K562 (cell line): ENCODE results near the gene BIRC6. TPM values are rescaled to one million over a fixed set of nuclear protein-coding genes. Genes with fewer than 3 reads are reported as not detected.

Experiments used
- ARNT ChIP-seq, 2 experiments: fragments of 450-650 bp; IDR thresholded peaks; 2 replicates each; pipeline ENCODE4 v1.6.1; 2016; ENCODE audit warnings: mild to moderate bottlenecking in 1 of 2
- BRD9 ChIP-seq: fragments of 450-650 bp; IDR thresholded peaks from 2 replicates; pipeline ENCODE4 v1.6.1; 2018; ENCODE audit warnings: low read depth; ENCODE audit not compliant: partially characterized antibody
- CEBPB ChIP-seq: fragments of 450-650 bp; IDR thresholded peaks from 2 replicates; pipeline ENCODE4 v1.6.1; 2016; ENCODE audit warnings: missing genetic modification characterization, missing compliant biosample characterization
- EP300 ChIP-seq: IDR thresholded peaks from 2 replicates; pipeline ENCODE4 v1.6.1; 2012; ENCODE audit warnings: low read length, improper control_type of control experiment
- NR4A1 ChIP-seq, 2 experiments: fragments of 250-450 bp in 1 of 2; fragments of 450-650 bp in 1 of 2; sonication (Bioruptor Pico) in 1 of 2; IDR thresholded peaks; 2 replicates each; pipeline versions ENCODE4 v1.4.0 to v1.6.1; 2016 to 2020; ENCODE audit warnings: mild to moderate bottlenecking in 2 of 2, missing compliant biosample characterization in 1 of 2, missing genetic modification characterization in 1 of 2, moderate library complexity in 1 of 2
- PREB ChIP-seq: sonication (generic); formaldehyde crosslinking; IDR thresholded peaks from 2 replicates; pipeline ENCODE4 v1.8.1; 2023; ENCODE audit warnings: mild to moderate bottlenecking, missing genetic modification reagents
- RBM14 ChIP-seq: fragments of 200-400 bp; formaldehyde crosslinking; IDR thresholded peaks from 2 replicates; pipeline ENCODE4 v1.6.1; 2018; ENCODE audit warnings: low read depth, mild to moderate bottlenecking, low read length, moderate library complexity, borderline replicate concordance; ENCODE audit not compliant: insufficient read depth
- TARDBP ChIP-seq: fragments of 450-650 bp; IDR thresholded peaks from 2 replicates; pipeline ENCODE4 v1.6.1; 2016
- TEAD4 ChIP-seq, 2 experiments: sonication (generic) in 1 of 2; formaldehyde crosslinking in 1 of 2; IDR thresholded peaks; 2 replicates each; pipeline versions ENCODE4 v1.6.1 to v1.8.0; 2012 to 2022; ENCODE audit warnings: borderline replicate concordance in 1 of 2, inconsistent platforms in 1 of 2, low read length in 1 of 2, mild to moderate bottlenecking in 1 of 2, missing genetic modification reagents in 1 of 2
- XRCC5 ChIP-seq: fragments of 200-400 bp; formaldehyde crosslinking; IDR thresholded peaks from 2 replicates; pipeline ENCODE4 v1.6.1; 2017; ENCODE audit warnings: low read depth, mild to moderate bottlenecking, low read length
- ZNF175 ChIP-seq: fragments of 200-800 bp; sonication (Bioruptor generic); IDR thresholded peaks from 2 replicates; pipeline ENCODE4 v1.6.1; 2016; ENCODE audit warnings: low read depth, mild to moderate bottlenecking, missing genetic modification characterization, missing compliant biosample characterization
- ZNF253 ChIP-seq: fragments of 250-450 bp; sonication (Bioruptor Pico); conservative IDR thresholded peaks from 2 replicates; pipeline ENCODE4 v1.6.1; 2021; ENCODE audit warnings: mild to moderate bottlenecking
- ZNF518B ChIP-seq: fragments of 250-450 bp; sonication (Bioruptor Pico); IDR thresholded peaks from 2 replicates; pipeline ENCODE4 v1.5.0; 2021; ENCODE audit warnings: mild to moderate bottlenecking, moderate library complexity
- ZNF589 ChIP-seq: fragments of 200-800 bp; sonication (Bioruptor generic); IDR thresholded peaks from 2 replicates; pipeline ENCODE4 v1.6.1; 2016; ENCODE audit warnings: low read depth, missing genetic modification characterization, missing compliant biosample characterization
- ZNF655 ChIP-seq: fragments of 250-450 bp; sonication (Bioruptor Pico); IDR thresholded peaks from 2 replicates; pipeline ENCODE4 v1.5.0; 2021
- polyA plus RNA-seq, 8 experiments: library from polyadenylated mRNA; depleted of rRNA in 4 of 8; stranded (reverse) in 5 of 8; unstranded in 3 of 8; fragments of >200 nt; fragmentation: Nextera tagmentation in 2 of 8; fragmentation: Illumina TruSeq in 1 of 8; extraction: Ambion mirVana in 2 of 8; extraction: Trizol in 1 of 8; gene quantifications; 2 replicates each; pipeline versions ENCODE4 v1.2.1 to v1.2.3, GENCODE V29; 2011 to 2014; ENCODE audit warnings: inconsistent platforms in 1 of 8, missing spikeins in 1 of 8
- total RNA-seq, 7 experiments: library from RNA; depleted of rRNA in 6 of 7; stranded (reverse); fragments of >200 nt in 6 of 7; fragmentation: Illumina TruSeq in 2 of 7; extraction: Trizol in 2 of 7; gene quantifications; 2 replicates each; pipeline versions ENCODE4 v1.2.1 to v1.2.3, GENCODE V29; 2011 to 2021; ENCODE audit warnings: low replicate concordance in 1 of 7
- TF ChIP-seq, protein P1 (sequence below), 2 experiments: fragments of 450-650 bp; IDR thresholded peaks; 2 replicates each; pipeline ENCODE4 v1.6.1; 2016
- TF ChIP-seq, protein P2 (sequence below), 2 experiments: IDR thresholded peaks; 2 replicates each; pipeline ENCODE4 v1.6.1; 2012; ENCODE audit warnings: improper control_type of control experiment in 2 of 2, low read depth in 2 of 2, low read length in 2 of 2, borderline replicate concordance in 1 of 2

BIRC6 gene
- total and polyA plus RNA-seq, 9 of the 15 experiments (the other 6 are each of a cell fraction or from before 2014, with no cell fraction given), result 18.8 to 110 (median 49.8) TPM

- TF ChIP-seq ZNF655 (CRISPR knock-in tag) (no peak), EP300 (peak; percentile 65; the same call in 1 of the 2 replicates), ZNF518B (CRISPR knock-in tag) (no peak), XRCC5 (no peak), ARNT (IDR thresholded peaks at IDR 0.05) (no peak), PREB (CRISPR knock-in tag) (no peak), NR4A1 (CRISPR knock-in tag; IDR thresholded peaks at IDR 0.05) (no peak), NR4A1 (tag; IDR thresholded peaks at IDR 0.05) (no peak), CEBPB (tag) (peak; percentile 9; the same call in 1 of the 2 replicates), RBM14 (no peak), ZNF175 (CRISPR knock-in tag) (peak; percentile 64; the same call in 1 of the 2 replicates), TEAD4 (IDR thresholded peaks at IDR 0.05; ENCODE audit: low read length) (no peak), TEAD4 (CRISPR knock-in tag; IDR thresholded peaks at IDR 0.05; ENCODE audit: borderline replicate concordance) (no peak), ZNF253 (CRISPR knock-in tag) (no peak), TARDBP (no peak), BRD9 (peak; percentile 49), ZNF589 (CRISPR knock-in tag) (peak; percentile 30; the same call in 1 of the 2 replicates)
- TF ChIP-seq, protein P1, sequence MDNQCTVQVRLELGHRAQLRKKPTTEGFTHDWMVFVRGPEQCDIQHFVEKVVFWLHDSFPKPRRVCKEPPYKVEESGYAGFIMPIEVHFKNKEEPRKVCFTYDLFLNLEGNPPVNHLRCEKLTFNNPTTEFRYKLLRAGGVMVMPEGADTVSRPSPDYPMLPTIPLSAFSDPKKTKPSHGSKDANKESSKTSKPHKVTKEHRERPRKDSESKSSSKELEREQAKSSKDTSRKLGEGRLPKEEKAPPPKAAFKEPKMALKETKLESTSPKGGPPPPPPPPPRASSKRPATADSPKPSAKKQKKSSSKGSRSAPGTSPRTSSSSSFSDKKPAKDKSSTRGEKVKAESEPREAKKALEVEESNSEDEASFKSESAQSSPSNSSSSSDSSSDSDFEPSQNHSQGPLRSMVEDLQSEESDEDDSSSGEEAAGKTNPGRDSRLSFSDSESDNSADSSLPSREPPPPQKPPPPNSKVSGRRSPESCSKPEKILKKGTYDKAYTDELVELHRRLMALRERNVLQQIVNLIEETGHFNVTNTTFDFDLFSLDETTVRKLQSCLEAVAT (IDR thresholded peaks at IDR 0.05), result no peak
- TF ChIP-seq, protein P2, sequence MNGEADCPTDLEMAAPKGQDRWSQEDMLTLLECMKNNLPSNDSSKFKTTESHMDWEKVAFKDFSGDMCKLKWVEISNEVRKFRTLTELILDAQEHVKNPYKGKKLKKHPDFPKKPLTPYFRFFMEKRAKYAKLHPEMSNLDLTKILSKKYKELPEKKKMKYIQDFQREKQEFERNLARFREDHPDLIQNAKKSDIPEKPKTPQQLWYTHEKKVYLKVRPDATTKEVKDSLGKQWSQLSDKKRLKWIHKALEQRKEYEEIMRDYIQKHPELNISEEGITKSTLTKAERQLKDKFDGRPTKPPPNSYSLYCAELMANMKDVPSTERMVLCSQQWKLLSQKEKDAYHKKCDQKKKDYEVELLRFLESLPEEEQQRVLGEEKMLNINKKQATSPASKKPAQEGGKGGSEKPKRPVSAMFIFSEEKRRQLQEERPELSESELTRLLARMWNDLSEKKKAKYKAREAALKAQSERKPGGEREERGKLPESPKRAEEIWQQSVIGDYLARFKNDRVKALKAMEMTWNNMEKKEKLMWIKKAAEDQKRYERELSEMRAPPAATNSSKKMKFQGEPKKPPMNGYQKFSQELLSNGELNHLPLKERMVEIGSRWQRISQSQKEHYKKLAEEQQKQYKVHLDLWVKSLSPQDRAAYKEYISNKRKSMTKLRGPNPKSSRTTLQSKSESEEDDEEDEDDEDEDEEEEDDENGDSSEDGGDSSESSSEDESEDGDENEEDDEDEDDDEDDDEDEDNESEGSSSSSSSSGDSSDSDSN (IDR thresholded peaks at IDR 0.05; ENCODE audit: borderline replicate concordance in 1 of 2, low read depth in 2 of 2, low read length in 2 of 2), result no peak
These were observed 201.7 kb downstream of the BIRC6 start (continued) for GRCh38 chr2:32558492-32558891.
